HG03558 (cell line): Measurements from ENCODE around the gene CCT6A.
"Not testable (repeated sequence)": the region's sequence is repeated elsewhere in the genome, so short reads cannot be mapped to it uniquely, and the experiment has no call there.

Experiments used
- ATAC-seq: cut with Tn5 transposase; IDR thresholded peaks from one replicate; pipeline ENCODE4 v1.9.1; 2021; ENCODE audit warnings: moderate number of reproducible peaks; ENCODE audit not compliant: unreplicated experiment; ENCODE audit errors: extremely low read depth

Gene CCT6A

GRCh38 chr7:56092789-56093531, 41.4 kb downstream of the CCT6A start, which contains the start of gene PHKG1:
Gene PHKG1, minus strand, starts transcription at chr7:56092952. Its CDS starts 4,011 bp downstream, at chr7:56088941.
- ATAC-seq = no peak

- no peak for ATAC-seq
Measured at GRCh38 chr7:56097700-56098099, 46.1 kb downstream of the CCT6A start.

DNA sequence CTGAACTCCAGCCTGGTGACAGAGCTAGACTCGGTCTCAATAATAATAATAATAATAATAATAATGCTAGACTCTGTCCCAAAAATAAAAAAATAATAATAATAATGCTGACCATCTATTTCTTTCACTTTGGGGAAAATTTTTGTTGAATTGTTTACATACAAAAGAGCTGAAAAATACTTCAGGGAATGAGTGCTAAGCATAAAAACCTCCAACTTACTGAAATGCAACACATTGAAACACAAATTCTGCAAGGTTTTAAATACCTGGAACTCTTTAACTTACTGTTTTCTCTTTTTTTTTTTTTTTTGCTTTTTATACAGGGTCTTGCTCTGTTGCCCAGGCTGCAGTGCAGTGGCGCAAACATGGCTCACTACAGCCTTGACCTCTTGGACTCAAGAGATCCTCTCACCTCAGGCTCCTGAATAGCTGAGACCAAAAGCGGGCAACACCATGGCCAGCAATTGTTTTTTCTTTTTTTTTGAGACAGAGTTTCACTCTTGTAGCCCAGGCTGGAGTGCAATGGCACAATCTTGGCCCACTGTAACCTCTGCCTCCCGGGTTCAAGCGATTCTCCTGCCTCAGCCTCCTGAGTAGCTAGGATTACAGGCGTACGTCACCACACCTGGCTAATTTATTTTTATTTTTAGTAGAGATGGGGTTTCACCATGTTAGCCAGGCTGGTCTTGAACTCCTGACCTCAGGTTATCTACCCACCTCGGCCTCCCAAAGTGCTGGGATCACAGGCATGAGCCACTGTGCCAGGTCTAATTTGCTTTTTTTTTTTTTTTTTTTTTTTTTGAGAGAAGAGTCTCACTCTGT, 46.8 kb downstream of the CCT6A start:
- not testable (repeated sequence) for ATAC-seq

GRCh38 chr7:56099653-56100052, 48.1 kb downstream of the CCT6A start:
- no peak for ATAC-seq

DNA sequence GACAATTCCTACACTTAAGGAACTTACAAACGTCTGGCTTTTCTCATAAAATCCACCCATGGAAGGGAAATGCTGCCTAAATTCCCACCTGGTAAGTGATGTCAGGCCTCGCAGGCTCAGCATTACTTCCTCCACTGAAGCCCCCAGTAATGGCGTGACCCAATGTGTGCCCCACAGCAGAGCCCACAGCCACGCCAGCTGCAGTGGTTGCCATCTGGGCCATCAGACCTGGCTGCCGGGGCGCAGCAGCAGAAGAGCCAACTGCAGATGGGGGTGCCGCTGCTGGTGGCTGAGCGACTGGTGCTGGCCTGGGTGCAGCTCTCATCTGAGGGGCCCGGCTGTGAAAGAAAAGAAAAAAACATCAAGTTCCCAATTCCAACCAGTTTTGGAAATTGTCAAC, 52.6 kb downstream of the CCT6A start:
- ATAC-seq = not testable (repeated sequence)

- ATAC-seq = no peak
Measured at GRCh38 chr7:56105508-56105907, 53.9 kb downstream of the CCT6A start.

DNA sequence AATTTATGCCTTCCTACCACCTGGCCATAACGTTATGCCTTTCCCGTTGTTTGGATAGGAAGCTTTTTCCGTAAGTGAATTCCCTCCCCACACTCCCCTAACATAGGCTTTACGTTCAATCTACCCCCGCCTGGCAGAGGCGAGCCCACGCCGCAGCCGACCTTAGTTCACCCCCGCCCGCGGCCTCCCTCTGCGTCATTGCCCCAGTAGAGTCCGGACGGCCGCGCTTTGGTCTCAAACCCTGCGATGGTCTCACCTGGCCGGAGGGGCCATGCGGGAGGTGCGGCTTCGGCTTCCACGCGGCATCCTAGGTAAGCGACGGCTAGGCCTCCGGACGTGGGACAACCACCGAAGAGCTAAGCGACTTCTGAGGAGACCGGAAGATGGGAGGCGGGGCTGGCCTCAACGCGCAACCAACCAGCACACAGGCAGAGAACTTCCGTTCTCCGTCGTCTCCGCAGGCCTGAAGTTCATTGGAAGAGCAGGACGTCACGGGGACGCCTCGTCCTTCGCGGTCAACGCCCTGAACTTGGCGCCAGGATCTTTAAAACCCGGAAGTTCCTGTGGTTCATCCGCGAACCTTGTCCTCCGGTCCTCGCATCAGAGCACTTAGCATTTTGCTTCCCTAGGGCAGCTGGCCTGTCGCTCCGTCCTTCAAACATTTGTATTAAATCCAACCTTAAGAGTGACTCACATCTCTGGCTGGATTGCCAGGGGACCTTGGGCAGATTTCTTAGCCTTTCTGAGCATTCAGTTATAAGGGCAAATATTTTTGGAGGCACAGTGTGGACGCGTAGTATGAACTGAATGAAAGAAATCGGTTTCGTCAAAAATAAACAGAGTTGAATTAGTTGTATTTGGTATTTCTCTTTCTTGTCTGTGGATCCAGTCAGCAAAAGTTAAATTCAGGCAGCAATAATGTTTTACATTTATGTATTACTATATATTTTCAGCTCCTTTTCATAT, 54.8 kb downstream of the CCT6A start, which contains the start of gene CHCHD2:
Gene CHCHD2 (minus strand): TSS at position 369 of the 966 bp plus-strand sequence. CDS start 63 bp downstream, at position 306.
- peak; percentile 99 for ATAC-seq

- ATAC-seq = no peak
Measured at GRCh38 chr7:56107954-56108258, 56.3 kb downstream of the CCT6A start.

DNA sequence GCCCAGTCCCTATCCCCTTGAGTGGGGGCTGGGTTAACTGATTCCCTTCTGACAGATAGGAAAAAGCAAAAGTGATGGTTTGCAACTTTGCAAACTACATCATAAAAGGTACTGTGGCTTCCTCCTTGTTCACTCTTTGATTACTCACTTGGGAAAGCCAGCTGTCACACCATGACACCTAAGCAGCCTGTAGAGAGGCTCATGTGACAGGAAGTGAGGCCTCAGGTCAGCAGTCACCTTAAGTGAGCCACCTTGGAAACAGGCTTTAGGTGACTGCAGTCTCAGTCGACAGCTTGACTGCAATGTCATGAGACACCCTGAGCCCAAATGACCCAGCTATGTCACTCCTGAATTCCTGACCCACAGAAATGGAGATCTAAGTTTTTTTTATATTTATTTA, 59.0 kb downstream of the CCT6A start:
- no peak for ATAC-seq

GRCh38 chr7:56112244-56112643, 60.7 kb downstream of the CCT6A start:
- not testable (repeated sequence) for ATAC-seq
